DOHH2 (cell line): ENCODE results near the gene TNXB.

Experiments
- H3F3A ChIP-seq: fragments of 200-600 bp; sonication (generic), shearing (Covaris generic); 2 replicates; pipeline ENCODE4 v1.6.0; 2016; ENCODE audit warnings: antibody characterized with exemption, mild to moderate bottlenecking; ENCODE audit not compliant: control insufficient read depth, insufficient read depth
- H3K27ac ChIP-seq: fragments of 200-600 bp; sonication (generic); 2 replicates; pipeline ENCODE4 v1.5.1; 2014; ENCODE audit warnings: low read depth, mild to moderate bottlenecking, low read length, moderate library complexity
- H3K27me3 ChIP-seq: fragments of 200-600 bp; sonication (generic); 2 replicates; pipeline ENCODE4 v1.6.1; 2014; ENCODE audit warnings: mild to moderate bottlenecking, low read length, mixed read lengths; ENCODE audit not compliant: control insufficient read depth
- H3K36me3 ChIP-seq: fragments of 200-600 bp; sonication (generic); 2 replicates; pipeline ENCODE4 v1.6.1; 2014; ENCODE audit warnings: mild to moderate bottlenecking, low read length, moderate library complexity, mixed read lengths; ENCODE audit not compliant: control insufficient read depth
- H3K4me1 ChIP-seq: fragments of 200-600 bp; sonication (generic); 2 replicates; pipeline ENCODE4 v1.6.1; 2014; ENCODE audit warnings: mild to moderate bottlenecking, low read length, mixed read lengths; ENCODE audit not compliant: control insufficient read depth
- H3K4me2 ChIP-seq: fragments of 200-600 bp; sonication (generic); 2 replicates; pipeline ENCODE4 v1.6.0; 2014; ENCODE audit warnings: mild to moderate bottlenecking, low read length, moderate library complexity
- H3K4me3 ChIP-seq: fragments of 200-600 bp; sonication (generic); 2 replicates; pipeline ENCODE4 v1.5.1; 2014; ENCODE audit warnings: mild to moderate bottlenecking, low read length, mixed read lengths
- H3K79me2 ChIP-seq: fragments of 200-600 bp; sonication (generic); 2 replicates; pipeline ENCODE4 v1.6.1; 2014; ENCODE audit warnings: mild to moderate bottlenecking, low read length, mixed read lengths; ENCODE audit not compliant: control insufficient read depth
- H3K9me2 ChIP-seq: fragments of 200-600 bp; sonication (generic); replicated peaks from 2 replicates; pipeline ENCODE4 v1.6.1; 2014; ENCODE audit warnings: mild to moderate bottlenecking, low read length, mixed read lengths; ENCODE audit not compliant: control insufficient read depth
- H3K9me3 ChIP-seq: fragments of 200-600 bp; sonication (generic); 2 replicates; pipeline ENCODE4 v1.6.1; 2014; ENCODE audit warnings: antibody characterized with exemption, low read length, mixed read lengths; ENCODE audit not compliant: control insufficient read depth, insufficient read depth
- H4K20me1 ChIP-seq: fragments of 200-600 bp; sonication (generic); 2 replicates; pipeline ENCODE4 v1.6.0; 2014; ENCODE audit warnings: low read depth, mild to moderate bottlenecking, antibody characterized with exemption, low read length, moderate library complexity; ENCODE audit not compliant: control insufficient read depth, insufficient read depth
- EZH2phosphoT487 ChIP-seq: fragments of 200-600 bp; sonication (generic); IDR thresholded peaks from 2 replicates; pipeline ENCODE4 v1.6.1; 2017; ENCODE audit warnings: borderline replicate concordance, mild to moderate bottlenecking, antibody characterized with exemption, low read length, moderate library complexity, mixed read lengths
- TF ChIP-seq, protein P1 (sequence below): fragments of 200-600 bp; sonication (generic); IDR thresholded peaks from one replicate; pipeline ENCODE4 v1.5.1; 2014; ENCODE audit warnings: antibody characterized with exemption, mild to moderate bottlenecking, low read depth, low read length; ENCODE audit not compliant: poor library complexity, severe bottlenecking

TNXB gene

DNA sequence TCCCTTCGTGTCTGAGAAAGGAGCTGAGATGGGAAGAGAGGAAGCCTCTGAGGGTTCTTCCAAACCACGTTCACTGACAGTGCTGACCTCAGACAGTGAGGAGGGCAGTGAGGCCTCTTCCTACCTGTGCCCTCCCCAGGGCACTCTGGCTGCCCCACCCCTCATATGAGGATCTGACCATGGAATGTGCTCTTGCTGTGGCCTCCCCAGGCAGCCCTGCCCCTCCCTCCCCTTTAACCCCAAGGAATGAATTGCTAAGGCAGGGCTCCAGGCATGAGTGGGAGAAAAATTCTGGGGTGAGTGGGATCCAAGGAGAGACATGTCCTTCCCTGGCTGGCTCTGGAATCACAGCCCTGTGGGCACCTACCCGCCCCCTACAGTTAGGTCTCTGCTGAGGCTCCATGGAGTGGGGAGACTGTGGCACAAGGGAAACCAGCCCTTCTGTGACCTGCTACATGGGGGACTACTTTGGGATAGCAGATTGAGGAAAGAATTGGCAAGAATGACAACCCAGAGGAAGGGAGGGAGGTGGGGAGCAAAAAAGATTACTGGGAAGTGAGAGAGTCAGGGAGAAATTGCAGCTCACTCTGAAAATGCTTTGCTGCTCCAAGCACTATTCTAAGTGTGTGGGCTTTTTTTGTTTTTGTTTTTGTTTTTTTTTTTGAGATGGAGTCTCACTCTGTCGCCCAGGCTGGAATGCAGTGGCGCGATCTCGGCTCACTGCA is 29.4 kb downstream of the TNXB start:
- H3K4me2 ChIP-seq = no peak overlapping the region
- no peaks in the 10 kb centered on the region for H3F3A ChIP-seq
- TF ChIP-seq, protein P1, sequence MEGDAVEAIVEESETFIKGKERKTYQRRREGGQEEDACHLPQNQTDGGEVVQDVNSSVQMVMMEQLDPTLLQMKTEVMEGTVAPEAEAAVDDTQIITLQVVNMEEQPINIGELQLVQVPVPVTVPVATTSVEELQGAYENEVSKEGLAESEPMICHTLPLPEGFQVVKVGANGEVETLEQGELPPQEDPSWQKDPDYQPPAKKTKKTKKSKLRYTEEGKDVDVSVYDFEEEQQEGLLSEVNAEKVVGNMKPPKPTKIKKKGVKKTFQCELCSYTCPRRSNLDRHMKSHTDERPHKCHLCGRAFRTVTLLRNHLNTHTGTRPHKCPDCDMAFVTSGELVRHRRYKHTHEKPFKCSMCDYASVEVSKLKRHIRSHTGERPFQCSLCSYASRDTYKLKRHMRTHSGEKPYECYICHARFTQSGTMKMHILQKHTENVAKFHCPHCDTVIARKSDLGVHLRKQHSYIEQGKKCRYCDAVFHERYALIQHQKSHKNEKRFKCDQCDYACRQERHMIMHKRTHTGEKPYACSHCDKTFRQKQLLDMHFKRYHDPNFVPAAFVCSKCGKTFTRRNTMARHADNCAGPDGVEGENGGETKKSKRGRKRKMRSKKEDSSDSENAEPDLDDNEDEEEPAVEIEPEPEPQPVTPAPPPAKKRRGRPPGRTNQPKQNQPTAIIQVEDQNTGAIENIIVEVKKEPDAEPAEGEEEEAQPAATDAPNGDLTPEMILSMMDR = no peak
- TF ChIP-seq EZH2phosphoT487 = no peak
- H3K27me3 ChIP-seq = peaks cover 2% of the 10 kb centered on the region; the same call in 1 of the 2 replicates
- H3K4me3 ChIP-seq = no peak overlapping the region
- H3K27ac ChIP-seq = no peak overlapping the region
- no peaks in the 10 kb centered on the region for H3K4me1 ChIP-seq
- H3K36me3 ChIP-seq = no peaks in the 10 kb centered on the region
- H4K20me1 ChIP-seq = no peaks in the 10 kb centered on the region
- no peaks in the 10 kb centered on the region for H3K9me2 ChIP-seq
- H3K9me3 ChIP-seq = no peaks in the 10 kb centered on the region
- H3K79me2 ChIP-seq = no peaks in the 10 kb centered on the region

DNA sequence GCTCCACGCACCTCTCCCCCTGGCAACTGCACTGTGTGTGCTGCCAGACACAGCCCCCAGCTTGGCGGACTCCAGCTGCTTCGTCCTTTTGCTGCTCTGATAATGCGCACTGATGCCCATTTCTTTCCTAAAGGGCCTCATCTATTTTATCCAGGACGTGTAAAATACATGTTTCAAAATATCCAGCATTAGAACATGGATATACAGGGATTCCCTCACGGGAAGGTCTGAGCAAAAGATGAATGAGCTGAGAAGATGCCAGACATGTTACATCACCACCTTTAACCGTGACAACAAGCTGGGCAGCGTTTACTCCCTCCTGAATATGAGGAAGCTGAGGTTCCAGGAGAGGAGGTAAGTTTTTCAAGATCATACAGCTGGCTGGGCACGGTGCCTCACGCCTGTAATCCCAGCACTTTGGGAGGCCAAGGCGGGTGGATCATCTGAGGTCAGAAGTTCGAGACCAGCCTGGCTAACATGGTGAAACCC is 32.8 kb downstream of the TNXB start:
- Histone ChIP-seq H4K20me1 (no peaks in the 10 kb centered on the region), H3F3A (no peaks in the 10 kb centered on the region), H3K4me2 (no peak overlapping the region), H3K36me3 (no peaks in the 10 kb centered on the region), H3K4me1 (no peaks in the 10 kb centered on the region), H3K9me2 (no peaks in the 10 kb centered on the region), H3K4me3 (no peak overlapping the region), H3K27me3 (peaks cover 2% of the 10 kb centered on the region; the same call in 1 of the 2 replicates), H3K27ac (no peak overlapping the region), H3K79me2 (no peaks in the 10 kb centered on the region), H3K9me3 (no peaks in the 10 kb centered on the region)
- TF ChIP-seq, protein P1 = no peak
- no peak for TF ChIP-seq EZH2phosphoT487

DNA sequence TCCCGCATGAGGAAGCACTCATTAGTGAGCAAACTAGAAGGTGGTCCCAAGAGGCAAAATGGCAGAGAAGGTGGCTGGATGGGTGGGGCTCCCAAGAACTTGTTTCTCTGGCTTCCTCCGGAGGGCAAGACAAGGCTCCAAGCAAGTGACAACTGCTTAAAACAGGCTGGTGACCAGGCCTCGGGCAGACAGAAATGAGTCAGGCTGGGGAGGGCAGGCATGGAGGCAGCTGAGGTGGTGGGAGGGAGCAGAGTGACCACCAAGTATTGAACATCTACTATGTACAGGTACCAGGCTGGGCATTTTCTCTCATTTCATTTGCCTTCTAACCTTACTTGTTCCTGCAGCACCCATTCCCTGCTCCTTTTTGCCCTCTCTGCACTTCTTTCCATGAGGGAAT is 33.4 kb downstream of the TNXB start:
- H3K27ac ChIP-seq = no peak overlapping the region
- no peak overlapping the region for H3K4me2 ChIP-seq

More for the DNA sequence above, 33.4 kb downstream of the TNXB start:
- H3K27me3 ChIP-seq = peaks cover 2% of the 10 kb centered on the region; the same call in 1 of the 2 replicates
- TF ChIP-seq, protein P1 = no peak
- TF ChIP-seq EZH2phosphoT487 = no peak
- H3K4me3 ChIP-seq = no peak overlapping the region
- H4K20me1 ChIP-seq = no peaks in the 10 kb centered on the region
- H3K4me1 ChIP-seq = no peaks in the 10 kb centered on the region
- H3K9me2 ChIP-seq = no peaks in the 10 kb centered on the region
- no peaks in the 10 kb centered on the region for H3K79me2 ChIP-seq
- H3F3A ChIP-seq = no peaks in the 10 kb centered on the region
- no peaks in the 10 kb centered on the region for H3K9me3 ChIP-seq
- H3K36me3 ChIP-seq = no peaks in the 10 kb centered on the region
